Transverse colon (tissue), 4 donors: ENCODE measurements around the gene IL23A. TPM values are rescaled to one million over a fixed set of nuclear protein-coding genes. Genes with fewer than 3 reads are reported as not detected.

Source experiments
- DNase-seq: peaks from one replicate; pipeline ENCODE4 v3.0.0-alpha.2; 2019
- H3K27ac ChIP-seq, 4 donors: fragments of 200-600 bp; sonication (generic); 2 replicates each; pipeline ENCODE4 v1.5.1; 2016 to 2018; ENCODE audit warnings: inconsistent platforms in 4 of 4
- H3K27me3 ChIP-seq: fragments of 200-600 bp; sonication (generic); 2 replicates; pipeline ENCODE4 v1.5.1; 2017; ENCODE audit warnings: inconsistent platforms
- H3K36me3 ChIP-seq, 4 donors: fragments of 200-600 bp; sonication (generic); 2 replicates each; pipeline ENCODE4 v1.5.1; 2017 to 2019; ENCODE audit warnings: inconsistent platforms in 4 of 4
- H3K4me1 ChIP-seq, 4 donors: fragments of 200-600 bp; sonication (generic); 2 replicates each; pipeline ENCODE4 v1.5.1; 2017 to 2020; ENCODE audit warnings: inconsistent platforms in 4 of 4
- H3K4me3 ChIP-seq, 4 donors: fragments of 200-600 bp; sonication (generic); 1 replicate in 1 of 4; 2 replicates in 3 of 4; pipeline versions ENCODE4 v1.5.1 to v1.6.1; 2017 to 2019; ENCODE audit warnings: inconsistent platforms in 4 of 4
- H3K9me3 ChIP-seq, 2 donors: fragments of 200-600 bp; sonication (generic); 2 replicates each; pipeline ENCODE4 v1.5.1; 2017 to 2019; ENCODE audit warnings: inconsistent platforms in 2 of 2
- CTCF ChIP-seq, 5 experiments: fragments of 200-600 bp in 3 of 5; fragments of 450-650 bp in 2 of 5; sonication (generic) in 3 of 5; IDR thresholded peaks; 1 replicate in 2 of 5; 2 replicates in 3 of 5; pipeline ENCODE4 v1.5.1; 2016 to 2017; ENCODE audit warnings: antibody characterized with exemption in 5 of 5, inconsistent platforms in 3 of 5, mild to moderate bottlenecking in 2 of 5, moderate library complexity in 1 of 5
- EP300 ChIP-seq: sonication (generic); formaldehyde crosslinking; IDR thresholded peaks from one replicate; pipeline ENCODE4 v1.6.1; 2017; ENCODE audit warnings: antibody characterized with exemption, low read depth
- POLR2A ChIP-seq: fragments of 450-650 bp; IDR thresholded peaks from one replicate; pipeline ENCODE4 v1.6.1; 2016; ENCODE audit warnings: antibody characterized with exemption, mild to moderate bottlenecking, moderate library complexity
- POLR2AphosphoS5 ChIP-seq, 3 donors: sonication (generic); formaldehyde crosslinking; IDR thresholded peaks; one replicate each; pipeline ENCODE4 v1.6.1; 2016; ENCODE audit warnings: antibody characterized with exemption in 3 of 3
- WGBS, 2 donors: methylation state at CpG; one replicate each; pipeline ENCODE4 v1.1.5; 2018; ENCODE audit warnings: low coverage in 1 of 2; 5-methylcytosine and 5-hydroxymethylcytosine counted together
- in situ Hi-C, 4 donors: fragments of 200-750 bp; cut with MboI; loops; one replicate each; pipeline versions ENCODE4 v1.15.0 to v1.15.1; 2017; ENCODE audit warnings: low sequenced_read_pairs in 3 of 4, low pct_ligation_motif_present in 1 of 4, low pct_unique_long_range_greater_than_20kb in 1 of 4
- intact Hi-C: fragments of 100-400 bp; cut with DNase I; formaldehyde crosslinking; loops from one replicate; pipeline ENCODE4 v1.15.1; 2023; ENCODE audit warnings: low total_unique reads
- small RNA-seq, 4 donors: library from RNA; depleted of rRNA; stranded (forward); fragments of <200 nt; gene quantifications; one replicate each; pipeline ENCODE3, GENCODE V24; 2016
- total RNA-seq, 4 donors: library from RNA; depleted of rRNA; stranded (reverse); fragments of >200 nt; gene quantifications; one replicate each; pipeline ENCODE4 v1.1.0, GENCODE V29; 2016

The IL23A gene
- total RNA-seq, 4 donors from 2014 or later = 1.3 TPM; not detected in 3

GRCh38 chr12:56387152-56387736 is 48.6 kb downstream of the IL23A start:
- no peak for DNase-seq
- Histone ChIP-seq H3K4me3 (no peak overlapping the region), H3K36me3 (no peaks in the 10 kb centered on the region), H3K27ac (no peak overlapping the region), H3K9me3 (no peaks in the 10 kb centered on the region), H3K4me1 (no peaks in the 10 kb centered on the region), H3K27me3 (no peaks in the 10 kb centered on the region)
- in situ Hi-C loops = no loop called here
- no peak for TF ChIP-seq EP300
- 58 to 70% methylated on average over 4 to 7 of the region's 7 CpGs for WGBS, 2 donors
- intact Hi-C loops = no loop called here

- no peak for DNase-seq
These were observed 50.7 kb downstream of the IL23A start for GRCh38 chr12:56389412-56389811.

More at GRCh38 chr12:56389412-56389811, 50.7 kb downstream of the IL23A start:
- no peaks in the 10 kb centered on the region for H3K9me3 ChIP-seq
- TF ChIP-seq POLR2AphosphoS5 (IDR thresholded peaks at IDR 0.05) (no peak), CTCF (IDR thresholded peaks at IDR 0.05) (no peak), EP300 (no peak), POLR2A (no peak)
- H3K4me1 ChIP-seq = no peaks in the 10 kb centered on the region
- intact Hi-C loops (no loop called here), in situ Hi-C loops (no loop called here)
- no peak overlapping the region for H3K27ac ChIP-seq
- no peak overlapping the region for H3K4me3 ChIP-seq
- no peaks in the 10 kb centered on the region for H3K36me3 ChIP-seq
- H3K27me3 ChIP-seq = no peaks in the 10 kb centered on the region
- WGBS, 2 donors = 72 to 92% methylated on average over 4 to 5 of the region's 5 CpGs

Small RNA genes within 50 kb of the gene (small RNA-seq; reads per million reads assigned to genes)
- 0 reads per million in 4 donors for gene RNU7-40P

Other genes with a start within 250 kb of the IL23A start
- gene PA2G4, start 234.3 kb upstream of the IL23A start, total RNA-seq = 10 to 100 TPM; 22.1 to 63.0 (median 44.8) TPM
- gene RPL41, start 222.3 kb upstream of the IL23A start, total RNA-seq = 1,000 to 10,000 TPM in 2 of 4 donors, 100 to 1,000 TPM in 2; 841 to 2,950 (median 1,684) TPM
- 10 to 100 TPM in 1 of 4 donors, 1 to 10 TPM in 3; 3.7 to 10.1 (median 4.5) TPM for gene ZC3H10, start 220.6 kb upstream of the IL23A start, total RNA-seq
- 100 to 1,000 TPM in 2 of 4 donors, 10 to 100 TPM in 2; 94.2 to 133 (median 97.9) TPM for gene ESYT1, start 210.6 kb upstream of the IL23A start, total RNA-seq
- 10 to 100 TPM in 3 of 4 donors, not detected in 1; 26.4 to 30.0 (median 26.7) TPM for gene MYL6B, start 186.3 kb upstream of the IL23A start, total RNA-seq
- 1,000 to 10,000 TPM; 1,233 to 3,440 (median 2,458) TPM for gene MYL6, start 180.5 kb upstream of the IL23A start, total RNA-seq
- 100 to 1,000 TPM in 3 of 4 donors, 10 to 100 TPM in 1; 63.8 to 231 (median 135) TPM for gene SMARCC2, start 149.4 kb upstream of the IL23A start, total RNA-seq
- 10 to 100 TPM; 39.0 to 51.3 (median 42.7) TPM for gene RNF41, start 117.0 kb upstream of the IL23A start, total RNA-seq
- 10 to 100 TPM in 3 of 4 donors, 1 to 10 TPM in 1; 4.9 to 26.8 (median 15.5) TPM for gene NABP2, start 114.5 kb upstream of the IL23A start, total RNA-seq
- gene SLC39A5, start 108.8 kb upstream of the IL23A start, total RNA-seq = 100 to 1,000 TPM; 225 to 325 (median 283) TPM
- 100 to 1,000 TPM in 1 of 4 donors, 10 to 100 TPM in 3; 28.4 to 120 (median 40.0) TPM for gene ANKRD52, start 80.5 kb upstream of the IL23A start, total RNA-seq
- gene COQ10A, start 71.9 kb upstream of the IL23A start, total RNA-seq = 10 to 100 TPM in 3 of 4 donors, 1 to 10 TPM in 1; 6.7 to 51.5 (median 27.9) TPM
- 100 to 1,000 TPM in 3 of 4 donors, 10 to 100 TPM in 1; 92.4 to 297 (median 213) TPM for gene CS, start 38.6 kb upstream of the IL23A start, total RNA-seq
- 10 to 100 TPM; 34.0 to 87.2 (median 51.8) TPM for gene CNPY2, start 22.9 kb upstream of the IL23A start, total RNA-seq
- 100 to 1,000 TPM in 1 of 4 donors, 10 to 100 TPM in 3; 45.2 to 206 (median 58.0) TPM for gene PAN2, start 4.9 kb upstream of the IL23A start, total RNA-seq
- 100 to 1,000 TPM in 3 of 4 donors, 10 to 100 TPM in 1; 85.6 to 192 (median 115) TPM for gene STAT2, start 21.2 kb downstream of the IL23A start, total RNA-seq
- gene APOF, start 24.0 kb downstream of the IL23A start, total RNA-seq = not detected
- gene TIMELESS, start 110.5 kb downstream of the IL23A start, total RNA-seq = 1 to 10 TPM in 3 of 4 donors, under 1 TPM in 1; 0.75 to 7.8 (median 3.9) TPM
- gene MIP, start 115.8 kb downstream of the IL23A start, total RNA-seq = not detected
- 10 to 100 TPM in 1 of 4 donors, 1 to 10 TPM in 3; 3.0 to 11.5 (median 3.9) TPM for gene SPRYD4, start 129.7 kb downstream of the IL23A start, total RNA-seq
- under 1 TPM in 2 of 4 donors, not detected in 2; 0.41 to 0.95 TPM for gene GLS2, start 149.3 kb downstream of the IL23A start, total RNA-seq
- gene RBMS2, start 182.9 kb downstream of the IL23A start, total RNA-seq = 10 to 100 TPM; 17.3 to 55.1 (median 25.2) TPM